ENCODE data around the gene CHPF. TPM values are rescaled to one million over a fixed set of nuclear protein-coding genes. Genes with fewer than 3 reads are reported as not detected.

Gene CHPF
- total RNA-seq, 1 donor from 2014 or later = 151 TPM

- peak overlapping the region; percentile 90 for H3K27ac ChIP-seq (ENCODE audit: low read depth, low read length)
- no peaks in the 10 kb centered on the region for H3K9me3 ChIP-seq (ENCODE audit: insufficient read depth, low read depth, low read length)
- Mint-ChIP-seq H3K4me3 (ENCODE audit: unreplicated experiment) (peak overlapping the region; percentile 98), H3K27ac (ENCODE audit: unreplicated experiment) (peak overlapping the region; percentile 96), H3K36me3 (ENCODE audit: low read depth, unreplicated experiment) (peaks cover 14% of the 10 kb centered on the region), H3K9me3 (ENCODE audit: unreplicated experiment) (peaks cover 4% of the 10 kb centered on the region), H3K4me1 (ENCODE audit: low read depth, unreplicated experiment) (peaks cover 23% of the 10 kb centered on the region), H3K27me3 (ENCODE audit: low read depth, unreplicated experiment) (peaks cover 17% of the 10 kb centered on the region)
- H3K4me1 ChIP-seq (ENCODE audit: insufficient read depth, low read length) = peaks cover 39% of the 10 kb centered on the region
- H2AFZ ChIP-seq (ENCODE audit: low read depth, low read length) = no peak overlapping the region
- H3K36me3 ChIP-seq (ENCODE audit: insufficient read depth, low read length) = peaks cover 7% of the 10 kb centered on the region
- FAIRE-seq = no peak
- DNase-seq (ENCODE audit: low read depth) = no peak
- peak overlapping the region; percentile 100 for H3K9ac ChIP-seq (ENCODE audit: low read length)
- H3K4me3 ChIP-seq (ENCODE audit: insufficient read depth, low read depth, low read length) = peak overlapping the region; percentile 92
- peaks cover 15% of the 10 kb centered on the region for H3K27me3 ChIP-seq (ENCODE audit: insufficient read depth, low read length)
- no peaks in the 10 kb centered on the region for H4K20me1 ChIP-seq (ENCODE audit: insufficient read depth, low read length)
- peak overlapping the region; percentile 98 for H3K4me2 ChIP-seq (ENCODE audit: low read length)
- H3K79me2 ChIP-seq (ENCODE audit: insufficient read depth, low read length) = peaks cover 18% of the 10 kb centered on the region
- TF ChIP-seq EZH2 (IDR thresholded peaks at IDR 0.05; ENCODE audit: insufficient read depth, low read length) (no peak), CTCF (IDR thresholded peaks at IDR 0.05; ENCODE audit: insufficient read depth, low read depth, low read length) (no peak)
These were observed 44.1 kb downstream of the CHPF start for GRCh38 chr2:219499555-219499954.

- Histone ChIP-seq H4K20me1 (ENCODE audit: insufficient read depth, low read length) (no peaks in the 10 kb centered on the region), H3K4me2 (ENCODE audit: low read length) (peak overlapping the region; percentile 98), H2AFZ (ENCODE audit: low read depth, low read length) (peak overlapping the region; percentile 57), H3K4me1 (ENCODE audit: insufficient read depth, low read length) (peaks cover 39% of the 10 kb centered on the region), H3K9ac (ENCODE audit: low read length) (peak overlapping the region; percentile 100), H3K27me3 (ENCODE audit: insufficient read depth, low read length) (peaks cover 15% of the 10 kb centered on the region), H3K27ac (ENCODE audit: low read depth, low read length) (peak overlapping the region; percentile 90), H3K36me3 (ENCODE audit: insufficient read depth, low read length) (peaks cover 6% of the 10 kb centered on the region), H3K79me2 (ENCODE audit: insufficient read depth, low read length) (peaks cover 18% of the 10 kb centered on the region), H3K4me3 (ENCODE audit: insufficient read depth, low read depth, low read length) (peak overlapping the region; percentile 92), H3K9me3 (ENCODE audit: insufficient read depth, low read depth, low read length) (no peaks in the 10 kb centered on the region)
- Mint-ChIP-seq H3K27ac (ENCODE audit: unreplicated experiment) (peak overlapping the region; percentile 96), H3K36me3 (ENCODE audit: low read depth, unreplicated experiment) (peaks cover 14% of the 10 kb centered on the region), H3K4me3 (ENCODE audit: unreplicated experiment) (peak overlapping the region; percentile 98), H3K27me3 (ENCODE audit: low read depth, unreplicated experiment) (peaks cover 22% of the 10 kb centered on the region), H3K9me3 (ENCODE audit: unreplicated experiment) (peaks cover 4% of the 10 kb centered on the region), H3K4me1 (ENCODE audit: low read depth, unreplicated experiment) (peaks cover 23% of the 10 kb centered on the region)
- FAIRE-seq (no peak), DNase-seq (ENCODE audit: low read depth) (no peak)
- no peak for TF ChIP-seq EZH2 (IDR thresholded peaks at IDR 0.05; ENCODE audit: insufficient read depth, low read length)
- TF ChIP-seq CTCF (IDR thresholded peaks at IDR 0.05; ENCODE audit: insufficient read depth, low read depth, low read length) = no peak
These were observed 44.6 kb downstream of the CHPF start for GRCh38 chr2:219499058-219499307.

GRCh38 chr2:219498280-219499057 is 45.1 kb downstream of the CHPF start, which contains the start of gene GMPPA:
Gene GMPPA (plus strand): TSS chr2:219498891. CDS start chr2:219499976, 1,085 bp downstream.
- H3K79me2 ChIP-seq (ENCODE audit: insufficient read depth, low read length) = peaks cover 18% of the 10 kb centered on the region
- H2AFZ ChIP-seq (ENCODE audit: low read depth, low read length) = peak within 1 kb of the TSS; percentile 93
- no peak for TF ChIP-seq EZH2 (IDR thresholded peaks at IDR 0.05; ENCODE audit: insufficient read depth, low read length)
- no peak for TF ChIP-seq CTCF (IDR thresholded peaks at IDR 0.05; ENCODE audit: insufficient read depth, low read depth, low read length)
- FAIRE-seq (peak; percentile 75), DNase-seq (ENCODE audit: low read depth) (peak; percentile 98)
- peaks cover 10% of the 10 kb centered on the region for H3K36me3 Mint-ChIP-seq (ENCODE audit: low read depth, unreplicated experiment)
- no peaks in the 10 kb centered on the region for H4K20me1 ChIP-seq (ENCODE audit: insufficient read depth, low read length)
- H3K27me3 Mint-ChIP-seq (ENCODE audit: low read depth, unreplicated experiment) = peaks cover 26% of the 10 kb centered on the region
- peak within 1 kb of the TSS; percentile 96 for H3K27ac Mint-ChIP-seq (ENCODE audit: unreplicated experiment)
- H3K9ac ChIP-seq (ENCODE audit: low read length) = peak within 1 kb of the TSS; percentile 100
- H3K4me3 ChIP-seq (ENCODE audit: insufficient read depth, low read depth, low read length) = peak within 1 kb of the TSS; percentile 92
- H3K4me1 ChIP-seq (ENCODE audit: insufficient read depth, low read length) = peaks cover 39% of the 10 kb centered on the region
- peaks cover 2% of the 10 kb centered on the region for H3K36me3 ChIP-seq (ENCODE audit: insufficient read depth, low read length)
- peak within 1 kb of the TSS; percentile 90 for H3K27ac ChIP-seq (ENCODE audit: low read depth, low read length)
- peaks cover 15% of the 10 kb centered on the region for H3K27me3 ChIP-seq (ENCODE audit: insufficient read depth, low read length)
- peak within 1 kb of the TSS; percentile 98 for H3K4me3 Mint-ChIP-seq (ENCODE audit: unreplicated experiment)
- H3K9me3 Mint-ChIP-seq (ENCODE audit: unreplicated experiment) = peaks cover 4% of the 10 kb centered on the region
- peaks cover 23% of the 10 kb centered on the region for H3K4me1 Mint-ChIP-seq (ENCODE audit: low read depth, unreplicated experiment)
- peak within 1 kb of the TSS; percentile 98 for H3K4me2 ChIP-seq (ENCODE audit: low read length)
- H3K9me3 ChIP-seq (ENCODE audit: insufficient read depth, low read depth, low read length) = no peaks in the 10 kb centered on the region

All from astrocyte (in vitro differentiated cells and primary cell).